Parathyroid adenoma (tissue), 2 donors: ENCODE results near the gene CDH26.

Experiments
- H2AFZ ChIP-seq: fragments of 300-600 bp; sonication (generic); one replicate; pipeline ENCODE4 v1.7.0; 2017; ENCODE audit warnings: antibody characterized with exemption, mild to moderate bottlenecking
- H3K27ac ChIP-seq: fragments of 300-600 bp; sonication (generic); one replicate; pipeline ENCODE4 v1.7.0; 2017
- H3K27me3 ChIP-seq: fragments of 300-600 bp; sonication (generic); one replicate; pipeline ENCODE4 v1.7.0; 2017; ENCODE audit warnings: low read length; ENCODE audit not compliant: control insufficient read depth, insufficient read depth
- H3K36me3 ChIP-seq: fragments of 300-600 bp; sonication (generic); one replicate; pipeline ENCODE4 v1.7.0; 2017; ENCODE audit warnings: low read length; ENCODE audit not compliant: control insufficient read depth, insufficient read depth
- H3K4me1 ChIP-seq: fragments of 300-600 bp; sonication (generic); one replicate; pipeline ENCODE4 v1.7.0; 2017; ENCODE audit warnings: control low read depth
- H3K4me2 ChIP-seq: fragments of 300-600 bp; sonication (generic); one replicate; pipeline ENCODE4 v1.7.0; 2017; ENCODE audit warnings: low read length
- H3K4me3 ChIP-seq: fragments of 300-600 bp; sonication (generic); one replicate; pipeline ENCODE4 v1.7.0; 2017; ENCODE audit warnings: low read depth, low read length
- H3K79me2 ChIP-seq: fragments of 300-600 bp; sonication (generic); one replicate; pipeline ENCODE4 v1.7.0; 2017; ENCODE audit warnings: control low read depth
- H3K9ac ChIP-seq: fragments of 300-600 bp; sonication (generic); one replicate; pipeline ENCODE4 v1.7.0; 2017; ENCODE audit warnings: mild to moderate bottlenecking
- H3K9me3 ChIP-seq: fragments of 300-600 bp; sonication (generic); one replicate; pipeline ENCODE4 v1.7.0; 2017; ENCODE audit warnings: low read length; ENCODE audit not compliant: control insufficient read depth
- TF ChIP-seq, protein P1 (sequence below): fragments of 300-600 bp; sonication (generic); IDR thresholded peaks from one replicate; pipeline ENCODE4 v1.7.0; 2017; ENCODE audit warnings: antibody characterized with exemption, mild to moderate bottlenecking
- donor health status: primary hyperparathyroidism.

CDH26 gene

DNA sequence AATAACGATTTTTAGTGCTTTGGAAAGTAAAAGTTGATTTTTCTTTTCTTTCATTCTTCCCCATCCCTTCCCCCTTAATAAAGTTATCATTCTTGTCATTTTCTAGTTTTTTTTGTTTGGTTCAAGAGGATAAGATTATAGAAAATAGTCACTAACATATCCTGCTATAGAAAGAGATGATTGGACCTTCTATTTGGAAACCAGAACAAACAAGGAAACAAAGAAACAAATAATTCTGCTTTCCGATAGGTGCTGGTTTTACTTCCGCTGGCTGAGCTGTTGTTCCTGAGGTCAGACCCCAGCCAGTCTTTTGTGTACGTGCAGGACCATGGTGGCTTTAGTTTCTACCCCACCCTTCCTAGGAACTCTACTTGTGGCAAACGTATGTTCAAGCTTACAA lies at the start of gene CDH26:
Gene CDH26 (plus strand): TSS at position 301 of the 400 bp plus-strand sequence. CDS start 304 bp downstream, outside the sequence.
- H3K79me2 ChIP-seq: no peaks in the 10 kb centered on the region
- TF ChIP-seq, protein P1, sequence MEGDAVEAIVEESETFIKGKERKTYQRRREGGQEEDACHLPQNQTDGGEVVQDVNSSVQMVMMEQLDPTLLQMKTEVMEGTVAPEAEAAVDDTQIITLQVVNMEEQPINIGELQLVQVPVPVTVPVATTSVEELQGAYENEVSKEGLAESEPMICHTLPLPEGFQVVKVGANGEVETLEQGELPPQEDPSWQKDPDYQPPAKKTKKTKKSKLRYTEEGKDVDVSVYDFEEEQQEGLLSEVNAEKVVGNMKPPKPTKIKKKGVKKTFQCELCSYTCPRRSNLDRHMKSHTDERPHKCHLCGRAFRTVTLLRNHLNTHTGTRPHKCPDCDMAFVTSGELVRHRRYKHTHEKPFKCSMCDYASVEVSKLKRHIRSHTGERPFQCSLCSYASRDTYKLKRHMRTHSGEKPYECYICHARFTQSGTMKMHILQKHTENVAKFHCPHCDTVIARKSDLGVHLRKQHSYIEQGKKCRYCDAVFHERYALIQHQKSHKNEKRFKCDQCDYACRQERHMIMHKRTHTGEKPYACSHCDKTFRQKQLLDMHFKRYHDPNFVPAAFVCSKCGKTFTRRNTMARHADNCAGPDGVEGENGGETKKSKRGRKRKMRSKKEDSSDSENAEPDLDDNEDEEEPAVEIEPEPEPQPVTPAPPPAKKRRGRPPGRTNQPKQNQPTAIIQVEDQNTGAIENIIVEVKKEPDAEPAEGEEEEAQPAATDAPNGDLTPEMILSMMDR: no peak

DNA sequence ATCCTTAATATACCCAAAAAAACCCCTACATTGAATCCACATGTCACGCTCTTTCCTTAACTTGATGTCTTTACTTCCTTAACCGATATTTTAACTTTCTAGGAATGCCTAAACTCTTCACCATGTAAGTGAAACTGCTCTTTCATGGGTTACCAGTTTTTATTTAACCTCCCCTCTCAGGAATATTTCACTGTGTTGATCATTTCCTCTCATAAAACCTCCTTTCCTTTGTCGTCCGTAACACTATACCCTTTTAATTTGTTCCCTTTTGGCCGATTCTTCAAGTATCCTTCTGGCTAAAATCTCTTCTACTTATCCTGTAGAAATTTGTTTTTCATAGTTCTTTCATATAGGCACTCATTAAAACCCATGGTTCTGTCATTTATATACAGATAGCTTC lies 49.4 kb upstream of the CDH26 start:
- no peak overlapping the region for H3K27ac ChIP-seq

More for the DNA sequence above, at the start of gene CDH26:
- H3K36me3 ChIP-seq: no peaks in the 10 kb centered on the region
- no peak within 1 kb of the TSS for H2AFZ ChIP-seq
- H3K4me2 ChIP-seq: no peak within 1 kb of the TSS
- no peak within 1 kb of the TSS for H3K27ac ChIP-seq
- no peak within 1 kb of the TSS for H3K4me3 ChIP-seq
- H3K4me1 ChIP-seq: no peaks in the 10 kb centered on the region
- H3K9ac ChIP-seq: no peak within 1 kb of the TSS
- H3K27me3 ChIP-seq: no peaks in the 10 kb centered on the region
- no peaks in the 10 kb centered on the region for H3K9me3 ChIP-seq

DNA sequence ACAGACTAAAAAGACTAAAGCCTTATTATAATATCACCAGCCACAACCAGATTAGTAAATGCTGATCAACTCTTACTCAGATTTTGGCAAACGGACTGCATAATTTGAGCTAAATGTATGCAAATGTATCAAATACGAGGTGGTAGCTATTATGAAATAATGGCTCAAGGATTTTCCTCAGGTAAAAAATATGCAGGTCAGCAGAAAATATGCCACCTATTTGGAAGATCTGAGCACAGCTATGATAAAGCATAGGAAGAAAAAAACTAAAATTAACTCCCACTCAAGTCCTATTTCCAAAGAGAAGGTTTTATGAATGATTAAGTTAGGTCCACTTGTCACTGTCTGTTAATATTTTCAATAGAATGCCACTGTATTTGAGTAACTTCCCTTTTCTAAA lies 47.2 kb upstream of the CDH26 start:
- Histone ChIP-seq H3K4me3 (no peak overlapping the region), H3K9me3 (no peaks in the 10 kb centered on the region), H3K79me2 (no peaks in the 10 kb centered on the region), H3K27me3 (no peaks in the 10 kb centered on the region), H3K4me2 (no peak overlapping the region), H3K27ac (no peak overlapping the region), H2AFZ (no peak overlapping the region), H3K4me1 (no peaks in the 10 kb centered on the region), H3K9ac (no peak overlapping the region), H3K36me3 (no peaks in the 10 kb centered on the region)
- TF ChIP-seq, protein P1: no peak

More for the DNA sequence above, 49.4 kb upstream of the CDH26 start:
- no peaks in the 10 kb centered on the region for H3K36me3 ChIP-seq
- no peak overlapping the region for H3K4me3 ChIP-seq
- TF ChIP-seq, protein P1: no peak
- H2AFZ ChIP-seq: no peak overlapping the region
- H3K27me3 ChIP-seq: no peaks in the 10 kb centered on the region
- no peak overlapping the region for H3K9ac ChIP-seq
- no peak overlapping the region for H3K4me2 ChIP-seq
- H3K9me3 ChIP-seq: no peaks in the 10 kb centered on the region
- no peaks in the 10 kb centered on the region for H3K4me1 ChIP-seq
- H3K79me2 ChIP-seq: no peaks in the 10 kb centered on the region

DNA sequence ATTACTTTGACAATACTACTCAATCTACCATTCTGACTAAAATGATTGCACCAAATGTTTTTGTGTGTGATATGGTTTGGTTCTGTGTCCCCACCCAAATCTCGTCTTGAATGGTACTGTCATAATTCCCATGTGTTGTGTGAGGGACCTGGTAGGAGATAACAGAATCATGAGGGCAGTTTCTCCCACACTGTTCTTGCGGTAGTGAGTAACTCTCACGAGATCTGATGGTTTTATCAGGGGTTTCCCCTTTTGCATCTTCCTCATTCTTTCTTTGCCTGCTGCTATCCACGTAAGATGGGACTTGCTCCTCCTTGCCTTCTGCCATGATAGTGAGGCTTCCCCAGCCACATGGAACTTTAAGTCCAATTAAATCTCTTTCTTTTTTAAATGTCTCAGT lies 45.6 kb upstream of the CDH26 start:
- Histone ChIP-seq H3K27ac (no peak overlapping the region), H3K4me3 (no peak overlapping the region), H3K4me2 (no peak overlapping the region), H3K9me3 (no peaks in the 10 kb centered on the region), H3K36me3 (no peaks in the 10 kb centered on the region), H3K27me3 (no peaks in the 10 kb centered on the region), H3K4me1 (no peaks in the 10 kb centered on the region), H3K79me2 (no peaks in the 10 kb centered on the region), H2AFZ (no peak overlapping the region), H3K9ac (no peak overlapping the region)
- TF ChIP-seq, protein P1: no peak

DNA sequence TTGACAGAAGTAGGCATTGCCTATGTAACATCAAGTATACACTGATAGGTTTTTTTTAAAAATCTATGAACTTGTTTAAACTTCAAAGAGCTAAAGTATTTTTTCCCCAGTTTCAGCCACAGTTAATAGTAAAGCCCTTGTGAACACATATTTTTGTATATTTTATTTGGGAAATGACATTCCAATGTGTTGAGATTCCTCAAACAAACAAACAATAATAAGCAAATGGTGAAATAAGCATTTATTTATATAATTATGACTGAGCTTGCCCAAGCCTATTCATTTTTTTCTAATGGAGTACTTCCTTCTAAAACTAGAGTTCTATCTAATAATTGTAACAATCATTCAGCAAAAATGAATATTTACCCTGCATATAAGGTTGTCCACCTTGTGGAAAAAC lies 37.3 kb upstream of the CDH26 start:
- no peaks in the 10 kb centered on the region for H3K4me1 ChIP-seq

More for the DNA sequence above, 37.3 kb upstream of the CDH26 start:
- H3K9me3 ChIP-seq: no peaks in the 10 kb centered on the region
- H3K9ac ChIP-seq: no peak overlapping the region
- H3K4me2 ChIP-seq: no peak overlapping the region
- no peaks in the 10 kb centered on the region for H3K27me3 ChIP-seq
- H3K36me3 ChIP-seq: no peaks in the 10 kb centered on the region
- no peak overlapping the region for H3K4me3 ChIP-seq
- no peaks in the 10 kb centered on the region for H3K79me2 ChIP-seq
- no peak overlapping the region for H2AFZ ChIP-seq
- H3K27ac ChIP-seq: no peak overlapping the region
- TF ChIP-seq, protein P1: no peak
